H1 (cell line): ENCODE results near the gene CTBP2. TPM values are rescaled to one million over a fixed set of nuclear protein-coding genes. Genes with fewer than 3 reads are reported as not detected.

Experiments used
- CTCF ChIA-PET: fragments of 300-600 bp; sonication (Branson Sonifier 250); formaldehyde crosslinking; loops from one replicate; lab custom pipeline; 2021; ENCODE audit not compliant: partially characterized antibody; lab: Charles Lee
- POLR2A ChIA-PET: fragments of 300-600 bp; sonication (Branson Sonifier 250); formaldehyde crosslinking; loops from one replicate; lab custom pipeline; 2021; ENCODE audit warnings: inconsistent platforms; ENCODE audit not compliant: partially characterized antibody; lab: Charles Lee
- DNase-seq, 2 experiments: peaks; one replicate each; pipeline versions ENCODE4 v3.0.0 to v3.0.0-alpha.2; 2010 to 2022; ENCODE audit warnings: low spot score in 2 of 2, low read depth in 1 of 2, mixed read lengths in 1 of 2
- FAIRE-seq: peaks from 2 replicates; lab custom pipeline; 2011; peaks lifted over from hg19 to GRCh38; lab: Jason Lieb, UNC
- H2AFZ ChIP-seq: 2 replicates; pipeline ENCODE4 v1.8.1; 2012; ENCODE audit warnings: low read length, inconsistent platforms
- H2AK5ac ChIP-seq: 2 replicates; pipeline ENCODE4 v1.6.1; 2013; ENCODE audit warnings: low read depth, low read length
- H2BK120ac ChIP-seq: replicated peaks from 2 replicates; pipeline ENCODE3; 2013; ENCODE audit warnings: low read depth, low read length, inconsistent platforms
- H2BK12ac ChIP-seq: 2 replicates; pipeline ENCODE4 v1.6.1; 2013; ENCODE audit warnings: low read depth, low read length
- H2BK15ac ChIP-seq: 2 replicates; pipeline ENCODE4 v1.6.1; 2013; ENCODE audit warnings: low read length
- H2BK20ac ChIP-seq: 2 replicates; pipeline ENCODE4 v1.6.1; 2013; ENCODE audit warnings: low read length
- H2BK5ac ChIP-seq: 2 replicates; pipeline ENCODE4 v1.6.1; 2013; ENCODE audit warnings: low read depth, low read length
- H3K14ac ChIP-seq: 2 replicates; pipeline ENCODE4 v1.6.1; 2013; ENCODE audit warnings: inconsistent platforms; ENCODE audit not compliant: insufficient read length
- H3K18ac ChIP-seq: 2 replicates; pipeline ENCODE4 v1.6.1; 2013; ENCODE audit warnings: low read length; ENCODE audit errors: extremely low read depth
- H3K23ac ChIP-seq: 2 replicates; pipeline ENCODE4 v1.6.1; 2013; ENCODE audit warnings: inconsistent platforms; ENCODE audit not compliant: insufficient read length
- H3K23me2 ChIP-seq: 2 replicates; pipeline ENCODE4 v1.6.1; 2013; ENCODE audit warnings: low read depth, low read length
- H3K27ac ChIP-seq: 2 replicates; pipeline ENCODE4 v1.6.1; 2011; ENCODE audit warnings: low read depth, low read length, inconsistent platforms
- H3K27me3 ChIP-seq, 4 experiments: replicated peaks in 1 of 4; 1 replicate in 1 of 4; 2 replicates in 3 of 4; pipeline versions ENCODE4 v1.6.1 to v1.8.1; 2011 to 2013; ENCODE audit warnings: low read length in 3 of 4, mild to moderate bottlenecking in 3 of 4, inconsistent platforms in 2 of 4, mixed read lengths in 2 of 4, moderate library complexity in 1 of 4; ENCODE audit not compliant: control insufficient read depth in 3 of 4, insufficient read depth in 3 of 4; ENCODE audit errors: extremely low read depth in 1 of 4
- H3K36me3 ChIP-seq, 4 experiments: 2 replicates each; pipeline versions ENCODE4 v1.6.1 to v1.8.1; 2011 to 2013; ENCODE audit warnings: mild to moderate bottlenecking in 4 of 4, low read length in 3 of 4, moderate library complexity in 2 of 4, control low read depth in 1 of 4, inconsistent platforms in 1 of 4; ENCODE audit not compliant: insufficient read depth in 4 of 4, control insufficient read depth in 2 of 4
- H3K4ac ChIP-seq: replicated peaks from 2 replicates; pipeline ENCODE3; 2013; ENCODE audit warnings: low read length, low read depth, mixed read lengths, inconsistent platforms; ENCODE audit not compliant: insufficient read length
- H3K4me1 ChIP-seq, 4 experiments: replicated peaks in 1 of 4; 1 replicate in 1 of 4; 2 replicates in 3 of 4; pipeline versions ENCODE4 v1.6.1 to v1.8.1; 2011 to 2013; ENCODE audit warnings: low read length in 3 of 4, inconsistent platforms in 2 of 4, mixed read lengths in 1 of 4; ENCODE audit not compliant: insufficient read depth in 4 of 4, control insufficient read depth in 3 of 4
- H3K4me2 ChIP-seq, 2 experiments: 2 replicates each; pipeline versions ENCODE4 v1.6.1 to v1.8.1; 2011 to 2013; ENCODE audit warnings: low read depth in 2 of 2, low read length in 2 of 2, control low read depth in 1 of 2, inconsistent platforms in 1 of 2, mild to moderate bottlenecking in 1 of 2; ENCODE audit not compliant: insufficient read depth in 1 of 2
- H3K4me3 ChIP-seq, 4 experiments: fragments of 200-600, 300-600 bp in 1 of 4; sonication (generic), shearing (Covaris generic), sonication (Bioruptor Twin) in 1 of 4; 2 replicates each; pipeline versions ENCODE4 v1.5.1 to v1.8.1; 2011 to 2016; ENCODE audit warnings: low read length in 4 of 4, low read depth in 3 of 4, control low read depth in 2 of 4, inconsistent platforms in 2 of 4, mild to moderate bottlenecking in 2 of 4, mixed read lengths in 1 of 4, moderate library complexity in 1 of 4; ENCODE audit not compliant: insufficient read depth in 2 of 4; ENCODE audit errors: extremely low read depth in 1 of 4
- H3K56ac ChIP-seq: replicated peaks from 2 replicates; pipeline ENCODE3; 2013; ENCODE audit warnings: low read depth, mild to moderate bottlenecking, mixed read lengths, low read length, inconsistent platforms; ENCODE audit not compliant: insufficient read length
- H3K79me1 ChIP-seq: 2 replicates; pipeline ENCODE4 v1.6.1; 2013; ENCODE audit warnings: low read depth, low read length, control low read depth
- H3K79me2 ChIP-seq, 2 experiments: 2 replicates each; pipeline versions ENCODE4 v1.6.1 to v1.8.1; 2012 to 2013; ENCODE audit warnings: low read length in 2 of 2, mild to moderate bottlenecking in 2 of 2, inconsistent platforms in 1 of 2; ENCODE audit not compliant: insufficient read depth in 2 of 2, control insufficient read depth in 1 of 2
- H3K9ac ChIP-seq, 4 experiments: replicated peaks in 1 of 4; 1 replicate in 1 of 4; 2 replicates in 3 of 4; pipeline versions ENCODE4 v1.6.1 to v1.8.1; 2011 to 2013; ENCODE audit warnings: low read depth in 3 of 4, low read length in 3 of 4, control low read depth in 2 of 4, mild to moderate bottlenecking in 2 of 4, moderate library complexity in 2 of 4, inconsistent platforms in 1 of 4; ENCODE audit errors: extremely low read depth in 1 of 4
- H3K9me3 ChIP-seq, 2 experiments: 2 replicates each; pipeline versions ENCODE4 v1.6.1 to v1.8.1; 2012 to 2013; ENCODE audit warnings: mild to moderate bottlenecking in 2 of 2, moderate library complexity in 2 of 2, control low read depth in 1 of 2, inconsistent platforms in 1 of 2, low read depth in 1 of 2, low read length in 1 of 2, mixed read lengths in 1 of 2; ENCODE audit not compliant: insufficient read depth in 2 of 2
- H4K20me1 ChIP-seq, 2 experiments: replicated peaks in 1 of 2; 2 replicates each; pipeline versions ENCODE3 to v1.8.1; 2011 to 2013; ENCODE audit warnings: inconsistent platforms in 2 of 2, low read length in 2 of 2, mild to moderate bottlenecking in 1 of 2; ENCODE audit not compliant: insufficient read depth in 2 of 2, control insufficient read depth in 1 of 2
- H4K5ac ChIP-seq: 2 replicates; pipeline ENCODE4 v1.6.1; 2013; ENCODE audit warnings: low read length, low read depth, mixed read lengths, inconsistent platforms; ENCODE audit not compliant: insufficient read length
- H4K8ac ChIP-seq: 2 replicates; pipeline ENCODE4 v1.8.0; 2013; ENCODE audit warnings: mild to moderate bottlenecking, moderate library complexity, low read length, inconsistent platforms; ENCODE audit not compliant: insufficient read depth; ENCODE audit errors: extremely low read depth
- H4K91ac ChIP-seq: replicated peaks from 2 replicates; pipeline ENCODE3; 2013; ENCODE audit warnings: low read length, mixed read lengths, inconsistent platforms; ENCODE audit not compliant: insufficient read length
- RNF2 ChIP-seq: fragments of 200-900, 300-1000 bp; sonication (generic); IDR thresholded peaks from 2 replicates; pipeline ENCODE4 v1.7.1; 2016; ENCODE audit warnings: borderline replicate concordance, low read depth, mild to moderate bottlenecking, antibody characterized with exemption, low read length; ENCODE audit not compliant: poor library complexity, severe bottlenecking; ENCODE audit errors: missing control alignments
- WGBS, 2 experiments: shearing (Covaris generic) in 1 of 2; methylation state at CpG; one replicate each; pipeline versions ENCODE4 v1.1.6 to v1.1.7; 2013 to 2015; ENCODE audit warnings: low lambda C conversion rate in 2 of 2, mixed read lengths in 2 of 2, inconsistent platforms in 1 of 2, low coverage in 1 of 2, missing lambda C conversion rate in 1 of 2; ENCODE audit not compliant: insufficient replicate concordance in 2 of 2, insufficient coverage in 1 of 2, insufficient read length in 1 of 2; ENCODE audit errors: extremely low coverage in 1 of 2, missing lambda C conversion rate in 1 of 2; 5-methylcytosine and 5-hydroxymethylcytosine counted together
- polyA plus RNA-seq, 7 experiments: library from polyadenylated mRNA; depleted of rRNA in 3 of 7; stranded (reverse) in 5 of 7; unstranded in 2 of 7; fragments of >200 nt in 5 of 7; fragments of 200-250 nt in 2 of 7; gene quantifications; 1 replicate in 5 of 7; 2 replicates in 1 of 7; 4 replicates in 1 of 7; pipeline versions ENCODE4 v1.2.1 to v1.2.3, GENCODE V29; 2011 to 2013; ENCODE audit warnings: missing spikeins in 2 of 7, mixed read lengths in 2 of 7
- total RNA-seq: library from RNA; stranded (reverse); fragmentation: NEBNext Ultra II Directional; extraction: Animal tissue kit (Norgen Biotek cat#: 25700); gene quantifications from 2 replicates; pipeline ENCODE4 v1.2.1, GENCODE V29; 2021

Gene CTBP2
- total and polyA plus RNA-seq, 2 of the 8 experiments (the other 6 are each of a cell fraction or from before 2014, with no cell fraction given): 208 to 221 TPM

DNA sequence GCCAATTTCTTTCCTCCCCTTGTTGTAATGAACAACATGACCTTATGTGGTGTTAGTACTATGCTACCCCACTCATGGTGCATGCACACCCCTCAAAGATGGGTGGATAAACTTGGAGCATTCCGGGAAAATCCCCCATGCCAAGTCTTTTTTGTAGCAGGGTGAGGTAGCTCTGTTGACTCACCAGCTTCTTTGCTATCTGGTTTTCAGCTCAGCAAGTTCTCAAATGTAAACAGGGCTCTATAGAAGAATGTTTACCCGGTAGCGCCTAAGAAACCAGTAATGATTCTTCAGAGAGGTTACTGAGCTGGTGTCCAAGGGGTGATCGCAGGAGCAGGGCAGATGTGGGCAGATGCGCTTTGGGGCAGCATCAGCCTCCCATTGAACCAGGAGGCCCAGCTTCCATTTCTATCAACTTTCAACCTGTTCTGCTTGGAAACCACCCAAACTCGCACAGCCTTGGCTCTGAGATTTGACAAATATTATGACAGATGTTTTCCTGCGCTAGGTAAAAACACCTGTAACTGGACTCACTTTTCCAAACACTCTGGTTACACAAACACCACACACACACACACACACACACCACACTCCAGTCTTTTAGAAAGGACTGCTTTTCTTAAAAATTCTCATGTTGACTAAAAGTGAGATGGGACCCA is 130.7 kb downstream of the CTBP2 start:
- H3K79me2 ChIP-seq: peaks cover 13 to 99% of the 10 kb centered on the region in 2 experiments
- no peak for FAIRE-seq

More for the DNA sequence above, 130.7 kb downstream of the CTBP2 start:
- no peak overlapping the region for H3K23ac ChIP-seq
- no peak overlapping the region for H4K8ac ChIP-seq
- ChIA-PET CTCF (interaction anchor here (0.6 to 2.4 kb wide), 10 partner anchors 12 to 195 kb away, joined by 3 to 10 read pairs (median 4); no protein-coding TSS in a partner anchor), POLR2A (interaction anchor here (0.9 kb wide), 1 partner anchor 120 kb away, joined by 3 read pairs; no protein-coding TSS in a partner anchor)
- no peak overlapping the region; the same call in 1 of the 2 replicates for H3K27ac ChIP-seq
- no peak overlapping the region for H3K4me3 ChIP-seq
- no peak overlapping the region for H2BK20ac ChIP-seq
- H3K9ac ChIP-seq: no peak overlapping the region
- no peaks in the 10 kb centered on the region for H3K27me3 ChIP-seq
- H3K79me1 ChIP-seq: peaks cover 35% of the 10 kb centered on the region
- no peak overlapping the region for H2BK120ac ChIP-seq
- H3K9me3 ChIP-seq: no peaks in the 10 kb centered on the region
- no peak overlapping the region for H3K14ac ChIP-seq
- H3K36me3 ChIP-seq: peaks cover 2 to 53% (median 12%) of the 10 kb centered on the region in 4 experiments; a peak in 6 of 8 replicates
- H3K18ac ChIP-seq: no peak overlapping the region
- no peak overlapping the region for H2BK15ac ChIP-seq
- H3K4me2 ChIP-seq: 0 out of 4 replicates have a peak overlapping the region, but pooled peaks have one; percentile 4 to 10
- no peak overlapping the region for H3K4ac ChIP-seq
- no peak overlapping the region for H4K91ac ChIP-seq
- H3K56ac ChIP-seq: no peak overlapping the region
- no peaks in the 10 kb centered on the region for H3K23me2 ChIP-seq
- WGBS, 2 experiments: 96% methylated on average over 7 of the region's 7 CpGs; no CpG with 5 or more reads in 1 of the 2 experiments
- H2AK5ac ChIP-seq: no peak overlapping the region
- peaks cover 0 to 12% (median 6%) of the 10 kb centered on the region in 4 experiments; a peak in 6 of 7 replicates for H3K4me1 ChIP-seq
- no peak overlapping the region for H2AFZ ChIP-seq
- H2BK5ac ChIP-seq: no peak overlapping the region
- peaks cover 46 to 49% of the 10 kb centered on the region in 2 experiments for H4K20me1 ChIP-seq
- no peak overlapping the region for H4K5ac ChIP-seq
- TF ChIP-seq RNF2: no peak
- no peak overlapping the region for H2BK12ac ChIP-seq
- no peak for DNase-seq
